Posterior cingulate gyrus (tissue), 11 donors: ENCODE data around the gene FZD4.
"Not testable (repeated sequence)": the region's sequence is repeated elsewhere in the genome, so short reads cannot be mapped to it uniquely, and the experiment has no call there.

Experiments used
- DNase-seq, 10 donors: peaks; one replicate each; pipeline versions ENCODE4 v3.0.0 to v3.0.0-alpha.2; 2020 to 2021; ENCODE audit warnings: mixed read lengths in 3 of 10
- intact Hi-C: fragments of 100-400 bp; cut with DNase I; formaldehyde crosslinking; loops from one replicate; pipeline ENCODE4 v1.15.1; 2023

FZD4 gene

DNA sequence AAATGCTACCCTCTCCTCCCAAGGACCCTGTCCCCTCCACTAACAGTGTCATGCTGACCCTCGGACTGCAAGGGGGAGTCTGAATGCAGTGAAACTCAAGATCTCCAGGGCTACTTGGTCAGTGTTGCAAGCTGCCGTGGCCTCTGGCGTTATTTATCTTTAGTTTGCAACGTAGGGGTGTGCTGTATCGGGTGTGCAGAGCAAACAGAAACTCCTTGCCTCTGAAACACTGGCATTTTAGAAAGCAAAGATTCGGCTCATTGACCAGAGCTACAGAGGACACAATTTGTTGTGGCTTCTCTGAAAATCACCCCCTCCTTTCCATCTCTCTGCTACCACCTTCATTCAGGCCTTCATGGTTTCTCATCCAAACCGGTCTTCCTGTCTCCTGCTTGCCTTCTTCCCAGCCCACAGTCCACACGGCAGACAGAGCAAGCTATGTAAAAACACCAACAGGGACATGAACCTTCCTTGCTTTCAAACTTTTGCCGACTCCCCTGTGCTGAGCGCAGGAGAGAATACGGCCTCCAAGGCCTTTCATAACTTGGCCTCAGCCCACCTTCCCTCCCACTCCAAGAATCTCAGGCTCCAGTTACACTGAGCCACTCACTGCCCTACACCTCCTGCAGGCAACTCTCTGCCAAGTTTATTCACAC is 14.9 kb downstream of the FZD4 start:
- DNase-seq = peak in 1 of 10 donors; percentile 67
- intact Hi-C loops = loop anchor here (2.0 kb wide), 1 partner anchor 481 kb away; no protein-coding TSS in a partner anchor

DNA sequence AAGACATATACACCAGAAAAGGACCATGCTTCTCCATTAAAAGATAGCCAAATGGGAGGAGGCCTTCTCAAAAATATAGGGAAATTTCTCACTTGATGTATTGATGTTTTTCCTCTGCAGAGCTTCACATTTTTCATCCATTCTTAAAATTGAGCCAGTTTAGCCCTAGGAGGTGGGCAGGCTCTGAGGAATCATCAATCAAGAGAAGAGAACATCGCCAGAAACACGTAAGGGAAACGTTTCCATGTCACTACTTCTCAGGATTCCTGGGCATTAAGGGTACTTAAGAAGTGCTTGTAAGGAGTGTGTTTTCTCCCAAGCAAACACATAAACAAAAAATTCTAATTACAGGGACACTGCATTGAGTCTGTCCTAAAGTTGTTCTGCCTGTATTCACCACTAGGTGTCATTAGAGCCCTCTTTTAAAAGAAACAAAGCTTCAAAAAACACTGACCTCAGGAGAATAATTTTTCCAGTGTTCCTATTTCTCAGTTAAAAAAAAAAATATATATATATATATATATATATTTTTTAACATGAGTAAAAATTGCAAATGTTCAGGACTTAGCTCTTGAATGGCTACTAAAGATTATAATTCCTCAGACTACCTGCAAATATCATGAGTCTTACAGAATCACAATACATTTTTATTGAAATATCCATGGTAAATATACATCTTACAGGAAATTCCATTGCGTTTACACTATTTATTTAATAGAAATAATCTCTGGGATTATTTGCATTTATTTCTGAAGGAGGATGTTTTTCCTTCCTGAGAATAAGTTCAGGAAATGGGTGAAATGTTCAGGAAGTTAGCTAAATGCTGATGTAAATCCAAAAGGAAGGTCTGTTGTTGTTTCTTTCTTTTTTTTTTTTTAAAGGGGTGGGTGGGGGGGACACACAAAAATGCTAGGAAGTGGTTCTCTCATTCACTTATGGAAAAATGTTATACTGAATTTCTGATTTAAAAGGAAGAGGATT is 16.0 kb downstream of the FZD4 start:
- DNase-seq = no peak
- intact Hi-C loops = loop anchor here (1.0 kb wide), 1 partner anchor 351 kb away; no protein-coding TSS in a partner anchor

DNA sequence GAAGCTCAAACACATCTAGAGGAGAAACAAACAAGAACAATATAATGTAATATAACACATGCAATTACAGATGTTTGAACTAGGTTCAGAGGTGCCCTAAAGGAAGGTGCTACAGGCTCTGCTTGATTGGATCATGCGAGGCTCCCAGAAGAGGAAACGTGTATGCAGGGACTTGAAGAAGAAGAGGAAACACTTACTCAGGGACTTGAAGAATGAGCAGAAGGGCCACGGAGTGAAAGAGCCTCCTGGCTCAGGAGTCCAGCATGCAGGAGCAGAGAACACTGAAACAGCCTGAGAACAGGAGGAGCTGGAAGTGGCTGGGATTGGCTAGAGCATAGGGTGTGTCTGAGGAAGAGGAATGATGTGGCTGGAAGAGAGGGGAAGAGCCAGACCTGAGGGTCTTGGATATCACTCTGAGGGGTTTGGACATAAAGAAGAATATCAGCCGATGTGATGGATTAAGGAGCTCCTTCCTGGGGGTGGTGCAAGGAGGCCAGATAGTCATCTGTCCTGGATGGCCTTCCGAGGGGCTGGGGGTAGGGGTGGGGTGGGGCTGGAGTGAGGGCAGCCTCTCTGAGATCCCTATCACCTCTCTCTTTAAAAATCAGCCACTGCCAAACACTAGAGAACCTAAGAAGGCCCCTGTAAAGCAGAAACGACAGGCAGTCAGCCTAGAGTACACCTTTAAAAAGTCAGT is 16.8 kb downstream of the FZD4 start:
- intact Hi-C loops = no loop called here
- DNase-seq = no peak

DNA sequence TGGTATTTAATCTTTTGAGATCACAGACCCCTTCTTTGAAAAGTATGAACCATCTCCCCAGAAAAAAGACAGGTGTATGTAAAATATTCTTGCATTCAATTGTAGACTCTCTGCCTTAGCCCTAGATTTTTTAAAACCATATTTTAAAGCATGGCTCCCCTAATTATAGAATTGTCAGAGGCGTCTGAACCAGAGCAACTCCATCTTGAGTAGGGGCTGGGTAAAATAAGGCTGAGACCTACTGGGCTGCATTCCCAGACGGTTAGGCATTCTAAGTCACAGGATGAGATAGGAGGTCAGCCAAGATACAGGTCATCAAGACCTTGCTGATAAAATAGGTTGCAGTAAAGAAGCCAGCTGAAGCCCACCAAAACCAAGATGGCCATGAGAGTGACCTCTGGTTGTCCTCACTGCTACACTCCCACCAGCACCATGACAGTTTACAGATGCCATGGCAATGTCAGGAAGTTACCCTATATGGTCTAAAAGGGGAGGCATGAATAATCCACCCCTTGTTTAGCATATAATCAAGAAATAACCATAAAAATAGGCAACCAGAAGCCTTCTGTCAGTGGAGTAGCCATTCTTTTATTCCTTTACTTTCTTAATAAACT is 17.9 kb downstream of the FZD4 start:
- intact Hi-C loops = not testable (repeated sequence)

DNA sequence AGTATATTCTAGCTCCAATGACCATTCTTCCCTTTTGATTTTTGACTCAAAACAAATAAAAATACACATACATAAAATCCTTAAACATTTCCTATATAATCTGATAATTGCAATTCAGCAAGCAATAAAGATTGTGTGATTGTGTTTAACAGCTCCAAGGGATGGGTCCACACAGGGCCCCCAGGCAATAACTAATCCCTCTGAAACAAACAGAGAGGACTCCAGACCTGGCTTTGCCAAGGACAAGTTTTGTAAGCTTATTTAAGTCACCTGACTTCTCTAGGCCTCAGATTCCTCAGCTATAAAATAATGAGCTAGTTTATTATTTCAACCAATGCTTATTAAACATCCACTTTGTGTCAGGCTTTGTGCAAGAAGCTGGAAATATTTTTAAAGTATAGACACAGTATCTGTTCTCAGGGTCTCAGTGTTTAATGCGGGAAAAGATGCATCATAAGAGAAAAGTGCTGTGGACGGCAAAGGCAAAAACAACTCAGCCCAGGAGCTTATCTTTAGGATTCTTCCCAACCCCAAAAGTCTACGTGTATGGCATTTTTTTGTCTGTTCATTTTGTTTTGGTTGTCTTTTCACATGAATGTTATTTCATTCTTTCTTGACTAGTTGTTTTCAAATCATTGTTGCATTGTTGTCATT is 20.1 kb downstream of the FZD4 start:
- DNase-seq = no peak
- intact Hi-C loops = no loop called here

More for the DNA sequence above, 17.9 kb downstream of the FZD4 start:
- not testable (repeated sequence) for DNase-seq

DNA sequence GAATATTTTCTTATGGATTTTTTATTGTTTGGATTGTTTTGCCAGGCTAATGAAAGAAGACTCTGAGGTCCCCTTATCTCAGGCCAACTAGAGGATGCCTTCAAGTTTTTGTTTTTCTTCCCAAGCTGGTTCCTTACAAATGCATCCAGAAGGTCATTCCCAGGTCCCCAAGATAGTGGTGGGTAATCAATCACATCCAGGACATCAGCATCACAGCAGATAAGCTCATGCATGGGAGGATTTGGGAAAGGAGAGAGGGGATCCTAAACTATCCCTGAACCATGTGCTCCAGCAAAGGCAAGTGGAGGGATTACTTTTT is 20.7 kb downstream of the FZD4 start:
- DNase-seq = no peak
- intact Hi-C loops = no loop called here

DNA sequence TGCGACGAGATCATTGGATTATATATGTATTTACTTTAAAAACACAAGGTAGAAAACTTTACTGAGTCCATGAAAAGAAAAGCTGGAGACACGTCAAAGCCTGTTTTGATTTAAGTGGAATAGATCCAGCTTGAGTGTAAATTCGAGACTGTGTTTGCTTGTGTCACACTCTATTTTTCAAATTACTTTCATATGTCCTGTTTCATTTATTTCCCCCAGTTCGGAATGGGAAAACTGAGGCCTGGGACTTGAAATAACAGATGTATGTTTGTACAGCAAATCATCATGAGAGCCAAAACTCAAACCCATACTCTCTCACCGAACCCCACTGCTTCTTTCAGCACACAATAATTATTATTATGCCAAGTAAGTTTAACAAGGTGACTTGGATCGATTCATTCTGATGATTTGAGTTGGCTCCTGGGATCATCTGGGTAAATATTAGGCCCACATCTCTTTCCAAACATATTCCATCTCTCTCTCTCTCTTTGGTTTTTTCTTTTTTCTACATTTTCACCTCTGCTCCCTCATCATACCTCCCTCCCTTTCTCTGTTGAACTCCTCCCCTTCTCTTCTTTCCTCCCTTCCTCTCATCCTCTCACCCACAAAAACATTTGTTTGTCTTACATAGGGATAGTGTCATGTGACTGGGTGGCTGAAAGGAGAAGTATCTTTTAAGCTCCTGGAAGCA is 21.2 kb downstream of the FZD4 start:
- intact Hi-C loops = no loop called here
- DNase-seq = no peak

DNA sequence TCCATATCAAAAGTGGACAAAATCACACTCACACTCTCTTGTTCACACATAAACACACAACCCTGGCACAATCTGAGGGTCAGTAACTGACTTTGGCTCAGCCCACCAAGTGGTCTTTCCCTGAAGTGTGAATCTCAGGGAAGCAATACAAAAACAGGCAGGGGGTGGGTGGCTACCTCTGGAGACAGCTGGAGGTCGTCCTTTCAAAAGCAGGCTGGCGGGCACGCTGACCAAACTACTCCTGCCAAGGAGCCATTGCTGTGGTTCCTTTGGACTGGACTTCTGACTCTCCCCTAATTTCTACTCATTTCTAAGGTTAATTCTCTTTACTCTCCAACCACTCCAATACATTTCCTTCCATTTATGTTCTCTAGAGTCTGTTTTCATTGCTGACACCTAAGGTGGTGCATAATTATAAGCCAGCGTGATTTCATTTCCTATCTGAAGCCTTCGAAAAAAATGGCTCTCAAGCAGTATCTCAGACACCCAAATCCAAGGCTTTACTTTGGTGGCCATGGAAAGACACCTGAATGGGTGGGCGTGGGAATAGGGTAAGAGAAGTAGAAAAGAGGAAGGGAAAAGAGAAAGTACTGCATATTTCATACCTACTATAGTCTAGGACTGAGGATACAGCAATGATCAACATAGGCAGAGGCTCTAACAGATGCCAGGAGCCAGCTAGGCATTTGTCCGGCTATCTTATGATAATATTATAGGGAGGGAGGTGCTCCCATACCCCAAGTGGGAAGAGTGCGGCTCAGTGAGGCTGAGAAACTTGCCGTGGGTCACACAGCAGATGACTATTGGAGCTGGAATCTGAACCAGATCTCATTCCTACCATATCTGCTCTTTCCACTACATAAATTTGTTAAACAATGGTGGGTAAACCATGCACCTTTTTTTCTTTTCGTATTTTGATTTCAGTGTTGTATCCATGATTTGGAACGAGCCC is 22.0 kb downstream of the FZD4 start:
- no peak for DNase-seq
- intact Hi-C loops = no loop called here

DNA sequence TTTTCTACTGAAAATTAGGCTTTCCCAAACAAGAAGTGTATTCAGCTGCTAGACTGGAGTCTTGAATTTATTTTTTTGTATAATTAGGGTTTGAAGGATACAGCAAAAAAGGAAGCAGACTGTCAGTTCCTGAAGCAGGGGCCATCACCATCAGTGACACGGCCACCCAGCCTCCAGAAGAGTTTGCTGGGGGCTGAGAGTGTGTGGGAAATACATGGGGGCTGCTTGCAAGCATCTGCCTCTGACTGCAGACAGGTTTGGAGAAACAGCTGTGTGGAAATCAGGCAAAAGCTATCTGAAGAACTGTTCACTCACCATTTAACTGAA is 23.0 kb downstream of the FZD4 start:
- peak in 1 of 10 donors; percentile 30 for DNase-seq
- intact Hi-C loops = no loop called here

DNA sequence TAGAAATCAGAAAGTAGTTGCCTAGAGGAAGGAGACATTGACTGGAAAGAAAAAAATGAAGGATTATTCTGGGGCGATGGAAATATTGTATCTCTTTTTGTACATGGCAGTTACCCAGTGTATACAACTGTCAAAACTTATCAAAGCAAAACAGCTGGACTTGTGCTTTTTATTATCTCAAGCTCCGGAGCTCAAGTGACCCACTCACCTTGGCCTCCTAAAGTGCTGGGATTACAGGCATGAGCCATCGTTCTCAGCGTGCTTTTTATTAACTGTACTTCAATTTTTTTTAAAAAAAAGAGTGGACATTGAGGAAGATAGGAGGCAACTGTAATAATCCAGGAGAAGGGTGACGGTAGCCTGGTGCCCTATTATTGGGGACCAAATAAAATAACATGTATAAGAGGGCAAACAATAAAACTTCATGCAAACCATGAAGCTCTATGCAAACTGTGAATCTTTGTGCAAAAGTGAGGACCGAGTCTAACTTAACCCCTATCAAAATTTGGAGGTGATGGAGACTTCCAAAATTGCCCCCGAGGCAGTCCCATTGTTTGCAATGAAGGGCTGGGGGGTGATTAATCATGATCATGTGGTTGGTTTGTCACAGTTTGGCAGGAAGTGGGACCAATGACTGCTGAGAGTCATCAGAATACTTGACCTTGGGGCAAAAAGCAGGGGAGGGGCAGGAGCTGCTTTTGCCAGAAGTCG is 23.5 kb downstream of the FZD4 start:
- intact Hi-C loops = no loop called here
- DNase-seq = no peak

DNA sequence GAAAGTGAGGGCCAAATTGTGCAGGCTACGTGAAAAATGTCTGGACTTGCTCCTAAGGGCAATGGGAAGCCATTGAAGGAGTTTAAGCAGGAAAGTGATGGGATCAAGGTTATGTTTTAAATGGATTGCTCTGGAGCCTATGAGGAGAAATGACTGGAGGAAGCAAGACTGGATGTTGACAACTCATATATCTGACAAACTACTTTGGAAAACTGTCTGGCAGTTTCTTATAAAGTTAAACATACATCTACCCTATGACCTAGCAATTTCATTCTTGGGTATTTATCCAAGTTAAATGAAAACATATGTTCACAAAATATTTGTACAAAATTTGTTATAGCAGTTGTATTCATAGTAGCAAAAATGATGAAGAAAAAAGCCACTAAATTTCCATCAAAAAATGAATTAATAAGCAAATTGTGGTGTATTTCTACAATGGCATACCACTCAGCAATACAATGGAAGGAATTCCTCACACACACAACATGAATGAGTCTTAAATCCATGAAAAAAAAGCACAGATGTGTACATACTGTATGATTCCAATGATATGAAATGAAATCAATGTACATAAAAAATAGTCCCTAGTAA is 24.1 kb downstream of the FZD4 start:
- intact Hi-C loops = no loop called here
- no peak for DNase-seq

DNA sequence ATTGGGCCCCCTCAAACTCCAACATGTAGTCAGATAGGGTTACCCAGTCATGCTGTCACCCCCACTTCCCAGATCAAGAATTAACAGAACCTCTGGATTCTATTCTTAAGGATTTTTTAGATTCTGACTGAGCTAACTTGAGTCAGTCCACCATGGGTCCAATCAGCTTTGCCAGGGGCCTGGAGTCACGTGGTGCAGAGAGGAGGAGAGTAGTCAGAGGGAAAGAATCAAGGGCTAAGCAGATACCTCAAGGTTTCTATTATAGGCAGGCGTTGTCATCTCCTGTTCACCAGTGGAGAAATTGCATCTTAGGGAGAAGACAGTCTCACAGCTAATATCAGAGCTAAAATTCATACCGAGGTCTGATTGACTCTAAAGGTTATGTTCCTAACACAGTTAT is 28.2 kb downstream of the FZD4 start:
- no peak for DNase-seq
- intact Hi-C loops = no loop called here

DNA sequence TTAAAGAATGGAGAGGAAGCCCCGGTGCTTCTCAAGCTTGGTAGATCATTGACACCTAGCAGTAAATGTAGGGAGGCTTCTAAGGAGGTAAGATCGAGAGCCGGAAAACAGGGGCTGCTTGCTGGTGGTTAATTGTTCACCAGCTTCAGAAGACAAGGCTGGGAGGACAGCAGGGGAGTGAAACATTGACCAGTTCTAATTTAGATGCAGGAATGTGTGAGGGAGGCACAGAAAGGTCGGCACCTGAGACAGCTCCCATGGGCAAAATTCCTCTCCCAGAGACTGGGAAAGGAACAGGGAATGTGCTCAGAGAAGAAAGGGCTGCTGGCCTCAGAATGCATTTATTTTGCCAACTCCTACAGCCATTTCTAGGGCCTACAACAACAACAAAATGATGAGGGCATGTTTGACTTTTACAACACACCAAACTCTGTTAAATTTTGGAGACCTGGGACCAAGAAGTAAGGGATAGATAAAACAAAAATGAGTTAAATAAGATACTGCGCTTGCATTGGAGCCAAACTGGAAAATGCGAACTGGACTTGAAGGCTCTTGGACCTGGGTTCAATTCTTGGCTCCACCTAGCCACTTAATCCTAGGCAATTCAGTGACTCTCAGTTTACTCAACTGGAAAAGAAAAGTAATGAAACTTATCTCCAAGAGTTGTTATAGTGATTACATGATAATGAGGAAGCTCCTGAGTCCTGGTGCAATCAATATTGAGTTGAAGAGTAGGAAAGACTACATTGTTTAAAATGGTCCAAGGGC is 31.0 kb downstream of the FZD4 start:
- intact Hi-C loops = no loop called here
- no peak for DNase-seq

DNA sequence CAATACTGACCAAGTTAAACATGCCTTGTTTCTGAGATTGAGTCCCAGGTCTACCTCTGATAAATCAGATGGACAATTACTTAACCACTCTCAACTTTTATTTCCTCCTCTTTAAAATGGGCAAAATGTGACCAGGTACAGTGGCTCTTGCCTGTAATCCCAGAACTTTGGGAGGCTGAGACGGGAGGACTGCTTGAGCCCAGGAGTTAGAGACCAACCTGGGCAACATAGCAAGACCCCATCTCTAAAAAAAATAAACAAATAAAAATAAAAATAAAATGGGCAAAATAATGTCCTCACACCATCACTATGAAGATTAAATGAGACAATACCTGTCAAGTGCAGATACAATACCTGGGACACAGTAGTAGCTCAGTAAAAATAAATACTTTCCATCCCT is 33.0 kb downstream of the FZD4 start:
- intact Hi-C loops = no loop called here

DNA sequence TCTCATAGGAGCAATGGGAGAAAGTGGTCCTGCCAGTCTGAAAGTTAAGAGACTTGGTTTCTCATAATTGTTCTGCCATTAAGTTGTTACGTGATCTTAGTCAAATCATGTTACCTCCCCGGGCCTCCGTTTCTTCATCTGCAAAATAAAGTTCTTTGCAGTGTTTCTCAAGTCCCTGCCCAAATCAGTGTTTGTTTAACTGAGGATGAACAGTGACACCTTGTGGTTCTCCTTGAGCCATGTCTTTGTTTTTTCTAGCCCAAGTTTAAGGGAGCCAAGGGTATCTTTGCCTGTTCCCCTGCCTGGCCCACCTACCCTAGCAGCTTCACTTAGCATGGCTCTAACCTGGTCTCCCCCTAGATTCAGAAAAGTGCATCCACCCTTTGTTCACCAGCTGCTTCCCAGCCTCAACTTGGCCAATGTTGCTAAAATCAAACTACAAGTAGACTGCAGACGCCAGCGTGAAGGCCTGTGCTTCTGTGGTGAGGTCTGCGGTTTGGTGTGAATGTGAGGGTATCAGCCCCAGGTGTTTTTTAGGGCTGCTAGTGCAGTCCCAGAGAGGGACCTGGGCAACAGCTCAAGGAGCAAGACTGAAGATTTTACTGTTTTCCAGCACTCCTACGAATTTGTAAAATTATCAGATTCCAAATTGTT is 35.5 kb downstream of the FZD4 start:
- DNase-seq = no peak
- intact Hi-C loops = loop anchor here (1.0 to 2.0 kb wide), 2 partner anchors 49 to 463 kb away; no protein-coding TSS in a partner anchor

More for the DNA sequence above, 33.0 kb downstream of the FZD4 start:
- DNase-seq = no peak

DNA sequence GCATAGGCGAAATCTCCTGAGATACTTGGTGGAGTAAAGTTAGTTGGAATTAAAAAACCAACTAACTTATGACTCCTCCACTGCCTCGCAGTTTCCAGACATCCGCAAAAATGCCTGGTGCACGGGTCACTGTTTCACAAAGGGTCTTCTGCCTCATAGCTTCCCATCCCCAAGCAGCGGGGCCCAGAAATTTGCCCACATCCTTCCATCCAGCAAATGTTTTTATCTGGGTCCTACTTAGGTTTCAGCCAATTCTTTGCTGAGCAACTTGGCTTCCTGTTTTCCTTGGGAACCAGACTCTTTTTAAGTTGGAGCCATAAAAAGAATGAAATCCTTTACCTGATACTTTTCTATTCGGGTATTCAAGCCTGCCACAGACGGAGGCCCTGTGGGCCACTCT is 36.2 kb downstream of the FZD4 start:
- intact Hi-C loops = loop anchor here (1.0 to 2.0 kb wide), 2 partner anchors 49 to 462 kb away; no protein-coding TSS in a partner anchor
- DNase-seq = no peak
